Left ventricle myocardium inferior (tissue), 1 donor: ENCODE results near the gene LIN28A. TPM values are rescaled to one million over a fixed set of nuclear protein-coding genes. Genes with fewer than 3 reads are reported as not detected.
"Not testable (repeated sequence)": the region's sequence is repeated elsewhere in the genome, so short reads cannot be mapped to it uniquely, and the experiment has no call there.

Experiments
- DNase-seq: peaks from one replicate; pipeline ENCODE4 v3.0.0-alpha.2; 2020
- H3K27ac ChIP-seq: fragments of 200-600 bp; replicated peaks from 2 replicates; pipeline ENCODE4 v1.8.0; 2021
- H3K27me3 ChIP-seq: fragments of 200-600 bp; 2 replicates; pipeline ENCODE4 v1.8.0; 2021; ENCODE audit warnings: low read depth
- H3K36me3 ChIP-seq: fragments of 200-600 bp; 2 replicates; pipeline ENCODE4 v1.8.0; 2021
- H3K4me1 ChIP-seq: fragments of 200-600 bp; 2 replicates; pipeline ENCODE4 v1.8.0; 2021
- H3K4me3 ChIP-seq: fragments of 200-600 bp; 2 replicates; pipeline ENCODE4 v1.8.0; 2021; ENCODE audit warnings: mild to moderate bottlenecking, moderate library complexity
- H3K9me3 ChIP-seq: fragments of 200-600 bp; replicated peaks from 2 replicates; pipeline ENCODE4 v1.8.0; 2021
- CTCF ChIP-seq: fragments of 200-600 bp; IDR thresholded peaks from 2 replicates; pipeline ENCODE4 v1.8.0; 2021; ENCODE audit warnings: antibody characterized with exemption, mild to moderate bottlenecking, borderline replicate concordance
- intact Hi-C: fragments of 100-400 bp; cut with micrococcal nuclease; formaldehyde crosslinking; loops from one replicate; pipeline ENCODE4 v1.11.0; 2022
- total RNA-seq: library from RNA; stranded (reverse); fragmentation: NEBNext Ultra II Directional; extraction: Animal tissue kit (Norgen Biotek cat#: 25700); gene quantifications from one replicate; pipeline ENCODE4 v1.2.1, GENCODE V29; 2021
- donor health status: DM: no; HTN: yes; CAD: no; lungs with severe emphysema.

LIN28A gene
- total RNA-seq, 1 donor from 2014 or later = not detected

DNA sequence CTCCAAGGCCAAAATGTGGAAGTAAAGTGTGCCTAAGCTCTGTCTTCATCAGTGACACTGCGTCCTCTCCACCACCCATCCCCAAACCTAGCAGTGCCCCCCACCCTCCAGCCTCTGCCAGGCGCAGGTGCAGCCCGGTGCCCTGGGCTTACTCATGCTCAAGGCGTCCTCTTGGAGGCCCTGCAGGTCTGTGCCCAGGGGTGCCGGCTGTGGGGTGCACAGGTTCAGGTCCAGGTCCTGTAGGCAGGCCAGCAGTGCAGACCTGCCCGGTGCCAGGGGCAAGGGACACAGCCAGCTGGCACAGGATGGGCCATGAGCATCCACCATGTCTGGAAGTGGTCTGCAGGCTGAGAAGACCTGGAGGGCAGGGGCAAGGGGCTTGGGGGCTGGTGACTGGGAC lies 43.2 kb upstream of the LIN28A start:
- no peak for DNase-seq
- Histone ChIP-seq H3K27me3 (peaks cover 97% of the 10 kb centered on the region), H3K9me3 (no peaks in the 10 kb centered on the region), H3K36me3 (no peaks in the 10 kb centered on the region), H3K4me3 (no peak overlapping the region), H3K27ac (no peak overlapping the region), H3K4me1 (no peaks in the 10 kb centered on the region)
- TF ChIP-seq CTCF = no peak
- intact Hi-C loops = no loop called here

GRCh38 chr1:26368006-26368405 lies 42.6 kb upstream of the LIN28A start:
- H3K9me3 ChIP-seq = no peaks in the 10 kb centered on the region
- TF ChIP-seq CTCF = no peak
- DNase-seq = no peak
- no peaks in the 10 kb centered on the region for H3K4me1 ChIP-seq
- H3K4me3 ChIP-seq = no peak overlapping the region
- H3K27ac ChIP-seq = no peak overlapping the region
- no peaks in the 10 kb centered on the region for H3K36me3 ChIP-seq
- H3K27me3 ChIP-seq = peaks cover 97% of the 10 kb centered on the region
- intact Hi-C loops = no loop called here

DNA sequence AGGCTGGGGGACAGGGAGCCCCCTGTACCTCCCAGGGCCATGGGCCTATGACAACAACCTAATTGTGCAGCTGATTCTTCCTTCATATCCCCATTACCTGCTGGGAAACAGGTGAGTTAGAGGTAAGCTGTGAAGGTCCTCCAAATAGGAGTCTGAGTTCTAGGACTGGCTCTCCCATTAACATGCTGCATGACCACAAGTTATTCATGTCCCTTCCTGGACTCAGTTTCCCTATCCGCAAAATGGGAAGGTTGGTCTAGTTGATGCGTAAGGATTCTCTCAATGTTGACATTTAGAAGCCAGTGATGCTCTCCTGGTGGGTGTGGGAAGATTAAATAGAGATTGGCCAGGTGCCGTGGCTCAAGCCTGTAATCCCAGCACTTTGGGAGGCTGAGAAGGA lies 42.1 kb upstream of the LIN28A start:
- TF ChIP-seq CTCF = no peak
- Histone ChIP-seq H3K36me3 (no peaks in the 10 kb centered on the region), H3K4me3 (no peak overlapping the region), H3K4me1 (no peaks in the 10 kb centered on the region), H3K27me3 (peaks cover 97% of the 10 kb centered on the region), H3K9me3 (no peaks in the 10 kb centered on the region), H3K27ac (no peak overlapping the region)
- intact Hi-C loops = no loop called here
- no peak for DNase-seq

DNA sequence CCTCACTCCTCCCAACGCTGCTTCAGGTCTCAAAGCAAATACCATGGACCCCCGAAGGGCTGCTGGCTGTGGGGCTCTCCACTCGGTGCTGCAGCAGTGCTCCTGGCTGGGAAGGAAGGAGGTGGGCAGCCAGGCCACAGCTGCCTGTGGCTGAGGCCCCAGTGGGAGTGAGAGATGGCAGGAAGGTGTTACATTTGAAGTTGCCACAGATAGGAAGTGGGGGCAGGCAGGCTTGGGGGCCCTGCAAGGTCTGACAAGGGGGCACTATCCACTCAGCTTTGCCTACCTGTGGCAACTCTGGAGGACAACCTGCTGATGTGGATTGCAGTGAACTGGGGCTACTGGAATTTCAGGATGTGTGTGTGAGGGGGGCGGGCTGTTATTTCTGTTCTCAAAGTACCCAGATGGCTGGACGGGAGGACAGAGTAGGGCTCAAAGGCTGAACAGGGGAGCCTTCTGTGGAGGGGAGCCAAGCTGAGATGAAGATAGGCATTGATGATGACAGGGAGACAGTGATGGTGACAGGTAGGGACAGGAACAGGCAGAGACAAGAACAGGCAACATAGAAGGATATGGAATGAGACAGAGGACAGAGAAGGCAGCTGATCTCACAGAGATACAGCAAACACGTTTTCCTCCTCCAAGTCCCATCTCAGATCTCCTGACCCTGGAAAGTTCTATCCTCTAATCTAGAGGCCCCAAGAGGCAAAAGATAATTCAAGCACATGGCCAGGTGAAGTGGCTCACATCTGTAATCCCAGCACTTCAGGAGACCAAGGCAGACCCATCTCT lies 39.8 kb upstream of the LIN28A start:
- intact Hi-C loops = no loop called here

DNA sequence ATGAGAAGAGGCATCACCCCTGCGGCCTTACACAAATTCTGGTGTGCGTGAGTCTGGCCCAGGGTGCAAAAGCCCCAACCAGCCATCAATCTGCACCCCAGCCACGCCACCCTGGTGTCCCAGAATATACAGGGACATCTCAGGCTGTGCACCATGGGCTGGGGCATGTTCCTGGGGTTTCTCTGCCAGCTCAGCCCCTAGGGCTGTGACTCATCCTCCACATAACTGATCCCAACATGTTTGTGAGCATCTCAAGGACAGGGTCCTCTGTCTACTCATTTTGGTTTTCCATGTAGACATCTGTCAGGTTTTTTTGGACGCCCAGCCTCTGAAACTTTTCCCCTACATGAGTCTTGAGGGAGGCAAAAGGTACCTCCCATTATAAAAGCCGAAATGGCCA lies 38.6 kb upstream of the LIN28A start:
- no peaks in the 10 kb centered on the region for H3K4me1 ChIP-seq
- H3K4me3 ChIP-seq = no peak overlapping the region
- TF ChIP-seq CTCF = no peak
- intact Hi-C loops = no loop called here
- H3K9me3 ChIP-seq = no peaks in the 10 kb centered on the region
- H3K27ac ChIP-seq = no peak overlapping the region
- H3K27me3 ChIP-seq = peaks cover 80% of the 10 kb centered on the region
- DNase-seq = no peak
- no peaks in the 10 kb centered on the region for H3K36me3 ChIP-seq

More for the DNA sequence above, 39.8 kb upstream of the LIN28A start:
- H3K36me3 ChIP-seq = no peaks in the 10 kb centered on the region
- TF ChIP-seq CTCF = no peak
- H3K4me3 ChIP-seq = no peak overlapping the region
- no peak overlapping the region for H3K27ac ChIP-seq
- no peaks in the 10 kb centered on the region for H3K4me1 ChIP-seq
- peaks cover 86% of the 10 kb centered on the region for H3K27me3 ChIP-seq
- H3K9me3 ChIP-seq = no peaks in the 10 kb centered on the region
- DNase-seq = no peak

DNA sequence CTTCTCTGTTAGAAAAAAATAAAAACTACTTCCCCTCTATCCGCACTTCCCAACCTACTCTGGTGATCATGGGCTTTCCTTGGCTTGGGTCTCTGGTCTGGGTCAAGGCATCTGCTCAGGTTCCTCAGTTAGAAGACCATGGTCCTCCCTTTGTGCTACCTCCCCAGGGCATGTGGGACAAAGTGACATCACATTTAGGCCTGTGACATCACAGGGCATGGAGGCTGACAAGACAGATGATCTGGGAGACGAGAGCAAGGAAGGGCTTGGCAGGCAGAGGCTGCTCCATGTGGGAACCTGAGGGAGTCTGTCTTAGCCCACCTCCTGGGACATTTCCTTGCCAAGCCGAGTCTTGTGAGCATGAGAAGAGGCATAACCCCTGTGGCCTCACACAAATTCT lies 38.0 kb upstream of the LIN28A start, which contains the start of gene ZNF683:
Gene ZNF683 (minus strand): TSS at position 140 of the 400 bp plus-strand sequence. CDS start 4,179 bp downstream, outside the sequence.
- H3K36me3 ChIP-seq, intact Hi-C loops, H3K4me3 ChIP-seq, H3K27ac ChIP-seq, DNase-seq, H3K4me1 ChIP-seq, H3K9me3 ChIP-seq: not testable (repeated sequence)
- peaks cover 75% of the 10 kb centered on the region for H3K27me3 ChIP-seq
